A673 (cell line): ENCODE results near the gene HACD4. TPM values are rescaled to one million over a fixed set of nuclear protein-coding genes. Genes with fewer than 3 reads are reported as not detected.

Experiments
- BruUV-seq: library from RNA; stranded (reverse); fragments of 400-500 nt; replicated peaks from 2 replicates; lab custom pipeline; 2021; lab: Mats Ljungman, UMichigan
- CTCF ChIA-PET: fragments of 300-600 bp; sonication (Branson Sonifier 250); formaldehyde crosslinking; loops from one replicate; lab custom pipeline; 2022; ENCODE audit warnings: antibody characterized with exemption; lab: Charles Lee
- POLR2A ChIA-PET: fragments of 300-600 bp; sonication (Branson Sonifier 250); formaldehyde crosslinking; loops from one replicate; lab custom pipeline; 2022; ENCODE audit warnings: antibody characterized with exemption; ENCODE audit not compliant: low non-redundant PET; lab: Charles Lee
- DNase-seq: peaks from one replicate; pipeline ENCODE4 v3.0.0-alpha.2; 2015; ENCODE audit warnings: low spot score
- H3K27ac ChIP-seq: fragments of 200-600 bp; sonication (generic); 2 replicates; pipeline ENCODE4 v1.5.1; 2016; ENCODE audit warnings: mixed run types, low read depth, mild to moderate bottlenecking, mixed read lengths, antibody characterized with exemption, low read length; ENCODE audit not compliant: poor library complexity, severe bottlenecking
- H3K27me3 ChIP-seq: fragments of 200-600 bp; sonication (generic); replicated peaks from 2 replicates; pipeline ENCODE4 v1.6.1; 2017; ENCODE audit warnings: mixed run types, low read depth, mild to moderate bottlenecking, mixed read lengths, antibody characterized with exemption, low read length; ENCODE audit not compliant: insufficient read depth, poor library complexity
- H3K36me3 ChIP-seq: fragments of 200-600 bp; sonication (generic); 2 replicates; pipeline ENCODE4 v1.6.1; 2016; ENCODE audit warnings: mixed run types, mild to moderate bottlenecking, mixed read lengths, antibody characterized with exemption, low read length; ENCODE audit not compliant: insufficient read depth, poor library complexity, severe bottlenecking
- H3K4me1 ChIP-seq: fragments of 200-600 bp; sonication (generic); 2 replicates; pipeline ENCODE4 v1.6.1; 2017; ENCODE audit warnings: mixed run types, mild to moderate bottlenecking, mixed read lengths, antibody characterized with exemption, low read length; ENCODE audit not compliant: insufficient read depth, poor library complexity, severe bottlenecking
- H3K4me3 ChIP-seq: fragments of 200-600 bp; sonication (generic); 2 replicates; pipeline ENCODE4 v1.5.1; 2016; ENCODE audit warnings: low read depth, mixed run types, mild to moderate bottlenecking, mixed read lengths, low read length; ENCODE audit not compliant: poor library complexity, severe bottlenecking
- H3K9me3 ChIP-seq: fragments of 200-600 bp; sonication (generic); 2 replicates; pipeline ENCODE4 v1.6.1; 2016; ENCODE audit warnings: mixed run types, low read depth, mild to moderate bottlenecking, mixed read lengths, antibody characterized with exemption, low read length; ENCODE audit not compliant: poor library complexity, severe bottlenecking
- EZH2 ChIP-seq: fragments of 200-600 bp; sonication (generic); IDR thresholded peaks from 2 replicates; pipeline ENCODE4 v1.6.1; 2017; ENCODE audit warnings: borderline replicate concordance, low read depth, mild to moderate bottlenecking, mixed read lengths, antibody characterized with exemption, low read length; ENCODE audit not compliant: poor library complexity, severe bottlenecking
- intact Hi-C: fragments of 100-400 bp; cut with micrococcal nuclease; formaldehyde crosslinking; loops from one replicate; pipeline ENCODE4 v1.10.0; 2022; ENCODE audit not compliant: unreplicated experiment
- total RNA-seq: library from RNA; stranded (reverse); gene quantifications from 2 replicates; pipeline ENCODE4 v1.2.3, GENCODE V29; 2021
- TF ChIP-seq, protein P1 (sequence below): fragments of 300-800, 200-600 bp; sonication (generic); conservative IDR thresholded peaks from 2 replicates; pipeline ENCODE4 v1.5.1; 2017; ENCODE audit warnings: low read depth, mild to moderate bottlenecking, antibody characterized with exemption, low read length, moderate library complexity, mixed read lengths

Gene HACD4
- total RNA-seq, 1 experiment from 2014 or later, result 0.19 TPM

DNA sequence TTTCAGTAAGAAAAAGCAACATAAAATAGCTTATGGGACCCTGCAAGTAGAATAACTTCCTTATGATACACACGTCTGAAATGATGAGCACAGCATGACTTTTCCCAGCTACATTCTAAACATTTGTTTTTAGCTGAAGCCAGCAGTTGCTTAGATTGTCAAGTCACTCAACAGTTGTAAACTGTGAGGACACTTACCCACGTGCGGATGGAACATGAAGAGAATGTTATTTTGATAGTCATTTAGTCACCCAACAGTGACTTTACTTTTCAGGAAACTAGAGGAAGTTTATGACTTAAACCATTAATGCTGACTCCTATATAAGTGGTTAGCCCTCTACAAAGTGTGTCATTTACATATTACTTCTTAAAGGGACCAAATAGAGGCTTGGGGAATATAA is 3.0 kb downstream of the HACD4 start:
- H3K4me1 ChIP-seq, result no peaks in the 10 kb centered on the region
- no peaks in the 10 kb centered on the region for H3K9me3 ChIP-seq
- H3K27ac ChIP-seq, result no peak overlapping the region
- H3K27me3 ChIP-seq, result no peaks in the 10 kb centered on the region
- H3K4me3 ChIP-seq, result no peak overlapping the region
- ChIA-PET POLR2A (no interaction called here), CTCF (no interaction called here)
- BruUV-seq, result no TSS peak
- H3K36me3 ChIP-seq, result no peaks in the 10 kb centered on the region
- TF ChIP-seq EZH2, result no peak
- TF ChIP-seq, protein P1, sequence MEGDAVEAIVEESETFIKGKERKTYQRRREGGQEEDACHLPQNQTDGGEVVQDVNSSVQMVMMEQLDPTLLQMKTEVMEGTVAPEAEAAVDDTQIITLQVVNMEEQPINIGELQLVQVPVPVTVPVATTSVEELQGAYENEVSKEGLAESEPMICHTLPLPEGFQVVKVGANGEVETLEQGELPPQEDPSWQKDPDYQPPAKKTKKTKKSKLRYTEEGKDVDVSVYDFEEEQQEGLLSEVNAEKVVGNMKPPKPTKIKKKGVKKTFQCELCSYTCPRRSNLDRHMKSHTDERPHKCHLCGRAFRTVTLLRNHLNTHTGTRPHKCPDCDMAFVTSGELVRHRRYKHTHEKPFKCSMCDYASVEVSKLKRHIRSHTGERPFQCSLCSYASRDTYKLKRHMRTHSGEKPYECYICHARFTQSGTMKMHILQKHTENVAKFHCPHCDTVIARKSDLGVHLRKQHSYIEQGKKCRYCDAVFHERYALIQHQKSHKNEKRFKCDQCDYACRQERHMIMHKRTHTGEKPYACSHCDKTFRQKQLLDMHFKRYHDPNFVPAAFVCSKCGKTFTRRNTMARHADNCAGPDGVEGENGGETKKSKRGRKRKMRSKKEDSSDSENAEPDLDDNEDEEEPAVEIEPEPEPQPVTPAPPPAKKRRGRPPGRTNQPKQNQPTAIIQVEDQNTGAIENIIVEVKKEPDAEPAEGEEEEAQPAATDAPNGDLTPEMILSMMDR, result no peak
- intact Hi-C loops, result no loop called here
- peak; percentile 1 for DNase-seq

DNA sequence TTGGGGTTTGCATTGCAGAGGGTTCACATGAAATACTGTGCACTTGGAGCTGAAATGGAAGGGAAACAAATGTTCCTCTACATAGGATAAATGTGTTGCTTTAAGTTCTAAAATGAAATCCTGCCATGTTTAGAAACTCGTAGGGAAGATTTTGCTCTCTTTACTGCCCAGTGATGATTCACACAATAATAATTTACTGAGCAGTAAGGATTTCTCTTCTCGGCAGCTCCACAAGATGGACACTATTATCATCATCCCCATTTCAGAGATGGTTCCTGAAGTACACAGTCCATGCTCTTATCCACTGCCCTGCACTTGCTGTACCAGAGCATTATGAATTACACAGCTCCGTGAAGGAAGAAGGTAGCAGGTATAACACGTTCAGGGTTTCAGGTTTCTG is 4.1 kb downstream of the HACD4 start:
- CTCF ChIA-PET, result no interaction called here
- intact Hi-C loops, result no loop called here
- no TSS peak for BruUV-seq

DNA sequence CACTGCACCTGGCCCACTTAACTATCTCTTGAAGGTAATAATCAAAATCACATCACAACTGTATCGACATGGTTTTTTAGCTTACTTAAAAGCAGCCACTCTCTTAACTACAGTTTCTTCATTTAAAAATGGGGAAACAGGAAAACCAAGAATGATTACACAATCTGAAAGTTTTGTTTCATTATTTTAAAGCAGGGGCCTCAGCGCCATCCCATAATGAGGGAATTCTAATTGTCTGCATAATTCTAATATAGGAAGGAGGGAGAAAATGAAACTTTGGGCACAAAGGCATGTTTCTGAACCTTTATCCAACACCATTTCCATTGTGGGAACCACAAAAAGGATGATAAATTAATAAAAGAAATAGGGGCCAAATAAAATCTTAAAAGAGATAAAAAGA is 7.6 kb downstream of the HACD4 start:
- no peak overlapping the region for H3K4me3 ChIP-seq
- ChIA-PET POLR2A (no interaction called here), CTCF (no interaction called here)
- no peak overlapping the region for H3K27ac ChIP-seq
- H3K36me3 ChIP-seq, result no peaks in the 10 kb centered on the region
- TF ChIP-seq EZH2, result no peak
- TF ChIP-seq, protein P1, result no peak
- no peaks in the 10 kb centered on the region for H3K27me3 ChIP-seq
- no peak for DNase-seq
- no peaks in the 10 kb centered on the region for H3K9me3 ChIP-seq
- peaks cover 4% of the 10 kb centered on the region for H3K4me1 ChIP-seq
- intact Hi-C loops, result no loop called here
- BruUV-seq, result no TSS peak

More for the DNA sequence above, 4.1 kb downstream of the HACD4 start:
- TF ChIP-seq EZH2, result no peak
- TF ChIP-seq, protein P1, result no peak
- no peaks in the 10 kb centered on the region for H3K27me3 ChIP-seq
- no peak overlapping the region for H3K4me3 ChIP-seq
- POLR2A ChIA-PET, result no interaction called here
- no peaks in the 10 kb centered on the region for H3K9me3 ChIP-seq
- DNase-seq, result no peak
- H3K4me1 ChIP-seq, result no peaks in the 10 kb centered on the region
- H3K27ac ChIP-seq, result no peak overlapping the region
- H3K36me3 ChIP-seq, result no peaks in the 10 kb centered on the region
